Measurements from ENCODE around the gene YWHAE. TPM values are rescaled to one million over a fixed set of nuclear protein-coding genes. Genes with fewer than 3 reads are reported as not detected.
A peak's percentile ranks its signal among the peaks of the same experiment; 100 is the strongest.
"Not testable (repeated sequence)": the region's sequence is repeated elsewhere in the genome, so short reads cannot be mapped to it uniquely, and the experiment has no call there.

YWHAE gene
- total and polyA plus RNA-seq, 10 of the 15 experiments (the other 5 are each of a cell fraction or from before 2014, with no cell fraction given), result 189 to 651 (median 469) TPM

- intact Hi-C loops (cut with micrococcal nuclease; ENCODE audit: unreplicated experiment); ATAC-seq; H3K4me3 ChIP-seq; H3K9ac ChIP-seq (ENCODE audit: control insufficient read depth, insufficient read depth, low read length); FAIRE-seq; BruUV-seq (replicated peaks); H3K27ac ChIP-seq (ENCODE audit: control insufficient read depth, insufficient read depth); H2AFZ ChIP-seq (ENCODE audit: control insufficient read depth, low read depth, low read length); H3K27me3 ChIP-seq (replicated peaks in 1 of 2; ENCODE audit: control insufficient read depth in 2 of 2, insufficient read depth in 2 of 2, low read length in 1 of 2); H3K4me2 ChIP-seq (ENCODE audit: control insufficient read depth, insufficient read depth); DNase-seq (ENCODE audit: low read depth, low spot score); H3K9me3 ChIP-seq (replicated peaks; ENCODE audit: control insufficient read depth, insufficient read depth, low read length); in situ Hi-C loops (cut with MboI): not testable (repeated sequence)
- ChIA-PET POLR2A (interaction anchor here (1.1 to 3.3 kb wide), 4 partner anchors 12 to 21 kb away, joined by 5 to 28 read pairs (median 12); partner anchors contain the start of gene YWHAE), SMC1A (ENCODE audit: uncharacterized antibody, unreplicated experiment) (interaction anchor here (0.5 to 6.7 kb wide), 4 partner anchors 11 to 75 kb away, joined by 3 to 61 read pairs (median 3); no protein-coding TSS in a partner anchor), RAD21 (ENCODE audit: unreplicated experiment) (interaction anchor here (1.1 to 3.1 kb wide), 2 partner anchors 13 kb away, joined by 3 to 24 read pairs; no protein-coding TSS in a partner anchor), CTCF (interaction anchor here (0.6 to 2.9 kb wide), 3 partner anchors 11 to 131 kb away, joined by 4 to 32 read pairs (median 4); no protein-coding TSS in a partner anchor)
- 78% methylated on average over 10 of the region's 10 CpGs for WGBS (ENCODE audit: insufficient coverage, insufficient replicate concordance, low lambda C conversion rate, missing lambda C conversion rate)
- H4K20me1 ChIP-seq (ENCODE audit: control insufficient read depth, insufficient read depth), result peaks cover 28% of the 10 kb centered on the region
- peaks cover 75% of the 10 kb centered on the region for H3K4me1 ChIP-seq (ENCODE audit: control insufficient read depth, insufficient read depth, low read length)
- peaks cover 5 to 21% of the 10 kb centered on the region in 2 experiments for H3K36me3 ChIP-seq (ENCODE audit: control insufficient read depth in 2 of 2, insufficient read depth in 2 of 2, low read length in 1 of 2)
- H3K79me2 ChIP-seq (ENCODE audit: control insufficient read depth, insufficient read depth, low read length), result peaks cover 97% of the 10 kb centered on the region
Measured at GRCh38 chr17:1378476-1378860, 21.6 kb downstream of the YWHAE start.

GRCh38 chr17:1377334-1377733, 22.7 kb downstream of the YWHAE start:
- peak overlapping the region; percentile 67 for H3K27ac ChIP-seq (ENCODE audit: control insufficient read depth, insufficient read depth)
- peak overlapping the region; percentile 71 for H3K4me2 ChIP-seq (ENCODE audit: control insufficient read depth, insufficient read depth)
- ATAC-seq (no peak), DNase-seq (ENCODE audit: low read depth, low spot score) (no peak), FAIRE-seq (no peak)
- H3K9ac ChIP-seq (ENCODE audit: control insufficient read depth, insufficient read depth, low read length), result no peak overlapping the region
- H2AFZ ChIP-seq (ENCODE audit: control insufficient read depth, low read depth, low read length), result no peak overlapping the region
- WGBS (ENCODE audit: insufficient coverage, insufficient replicate concordance, low lambda C conversion rate, missing lambda C conversion rate), result 6% methylated on average over 3 of the region's 3 CpGs
- peak overlapping the region; percentile 6; the same call in 1 of the 2 replicates for H3K4me3 ChIP-seq
- ChIA-PET CTCF (interaction anchor here (0.6 to 4.7 kb wide), 10 partner anchors 8 to 155 kb away, joined by 3 to 42 read pairs (median 4); no protein-coding TSS in a partner anchor), RAD21 (ENCODE audit: unreplicated experiment) (interaction anchor here (0.9 to 2.9 kb wide), 4 partner anchors 12 to 23 kb away, joined by 3 to 14 read pairs (median 6); partner anchors contain the start of gene YWHAE), SMC1A (ENCODE audit: uncharacterized antibody, unreplicated experiment) (interaction anchor here (1.4 to 6.7 kb wide), 7 partner anchors 11 to 139 kb away, joined by 3 to 61 read pairs (median 7); partner anchors contain the start of gene INPP5K), POLR2A (interaction anchor here (0.6 to 2.0 kb wide), 11 partner anchors 10 to 184 kb away, joined by 3 to 18 read pairs (median 5); partner anchors contain the start of gene YWHAE)
- no TSS peak for BruUV-seq (replicated peaks)
- in situ Hi-C loops (cut with MboI) (no loop called here), intact Hi-C loops (cut with micrococcal nuclease; ENCODE audit: unreplicated experiment) (no loop called here)
- TF ChIP-seq POLR2AphosphoS2 (IDR thresholded peaks at IDR 0.05; ENCODE audit: low read depth, low read length) (no peak), RB1 (IDR thresholded peaks at IDR 0.05; ENCODE audit: borderline replicate concordance) (no peak), FOS (IDR thresholded peaks at IDR 0.05; ENCODE audit: borderline replicate concordance, extremely low read depth, insufficient read length) (no peak), E4F1 (IDR thresholded peaks at IDR 0.05; ENCODE audit: borderline replicate concordance, partially characterized antibody) (no peak), NR2F1 (conservative IDR thresholded peaks at IDR 0.05) (no peak), SRF (IDR thresholded peaks at IDR 0.05; ENCODE audit: low read depth in 2 of 2, low read length in 2 of 2) (no peak), MYB (IDR thresholded peaks at IDR 0.05; ENCODE audit: borderline replicate concordance, low read depth, low read length) (no peak), NFYB (IDR thresholded peaks at IDR 0.05; ENCODE audit: insufficient read depth, low read depth, low read length) (no peak)
- peaks cover 37% of the 10 kb centered on the region for H4K20me1 ChIP-seq (ENCODE audit: control insufficient read depth, insufficient read depth)
- peaks cover 9 to 17% of the 10 kb centered on the region in 2 experiments for H3K36me3 ChIP-seq (ENCODE audit: control insufficient read depth in 2 of 2, insufficient read depth in 2 of 2, low read length in 1 of 2)
- H3K4me1 ChIP-seq (ENCODE audit: control insufficient read depth, insufficient read depth, low read length), result peaks cover 75% of the 10 kb centered on the region
- peaks cover 96% of the 10 kb centered on the region for H3K79me2 ChIP-seq (ENCODE audit: control insufficient read depth, insufficient read depth, low read length)
- H3K9me3 ChIP-seq (replicated peaks; ENCODE audit: control insufficient read depth, insufficient read depth, low read length), result no peaks in the 10 kb centered on the region
- no peaks in the 10 kb centered on the region for H3K27me3 ChIP-seq (replicated peaks in 1 of 2; ENCODE audit: control insufficient read depth in 2 of 2, insufficient read depth in 2 of 2, low read length in 1 of 2)

Data from GM12878 (cell line).